Spleen (tissue), 11 donors: ENCODE data around the gene PARVA. TPM values are rescaled to one million over a fixed set of nuclear protein-coding genes. Genes with fewer than 3 reads are reported as not detected.

ENCODE experiments used
- DNase-seq: peaks from one replicate; pipeline ENCODE4 v3.0.0-alpha.2; 2020
- H3K27ac ChIP-seq, 8 donors: fragments of 200-600 bp; sonication (generic) in 7 of 8; 1 replicate in 4 of 8; 2 replicates in 4 of 8; pipeline versions ENCODE4 v1.5.0 to v1.8.0; 2016 to 2021; ENCODE audit warnings: inconsistent platforms in 4 of 8, mild to moderate bottlenecking in 4 of 8, moderate library complexity in 1 of 8
- H3K27me3 ChIP-seq, 7 donors: fragments of 200-600 bp; sonication (generic) in 6 of 7; replicated peaks in 1 of 7; 1 replicate in 4 of 7; 2 replicates in 3 of 7; pipeline versions ENCODE4 v1.5.0 to v1.8.0; 2016 to 2021; ENCODE audit warnings: inconsistent platforms in 3 of 7, mild to moderate bottlenecking in 1 of 7
- H3K36me3 ChIP-seq, 6 donors: fragments of 200-600 bp; sonication (generic) in 5 of 6; 1 replicate in 4 of 6; 2 replicates in 2 of 6; pipeline versions ENCODE4 v1.5.0 to v1.8.0; 2016 to 2021; ENCODE audit warnings: inconsistent platforms in 2 of 6
- H3K4me1 ChIP-seq, 6 donors: fragments of 200-600 bp; sonication (generic) in 5 of 6; 1 replicate in 3 of 6; 2 replicates in 3 of 6; pipeline versions ENCODE4 v1.5.0 to v1.8.0; 2016 to 2021; ENCODE audit warnings: inconsistent platforms in 3 of 6
- H3K4me3 ChIP-seq, 8 donors: fragments of 200-600 bp; sonication (generic) in 7 of 8; 1 replicate in 4 of 8; 2 replicates in 4 of 8; pipeline versions ENCODE4 v1.5.0 to v1.8.0; 2016 to 2021; ENCODE audit warnings: inconsistent platforms in 4 of 8, mild to moderate bottlenecking in 4 of 8, moderate library complexity in 2 of 8
- H3K9me3 ChIP-seq, 8 donors: fragments of 200-600 bp; sonication (generic) in 7 of 8; 1 replicate in 4 of 8; 2 replicates in 4 of 8; pipeline versions ENCODE4 v1.5.0 to v1.8.0; 2016 to 2021; ENCODE audit warnings: inconsistent platforms in 4 of 8
- CTCF ChIP-seq, 11 experiments: fragments of 200-600 bp in 7 of 11; fragments of 450-650 bp in 4 of 11; sonication (generic) in 4 of 11; IDR thresholded peaks in 8 of 11; conservative IDR thresholded peaks in 3 of 11; 1 replicate in 7 of 11; 2 replicates in 4 of 11; pipeline versions ENCODE4 v1.4.0 to v1.8.0; 2016 to 2021; ENCODE audit warnings: antibody characterized with exemption in 11 of 11, inconsistent platforms in 4 of 11, mild to moderate bottlenecking in 1 of 11
- POLR2A ChIP-seq, 3 donors: fragments of 450-650 bp; IDR thresholded peaks; one replicate each; pipeline ENCODE4 v1.5.1; 2017; ENCODE audit warnings: antibody characterized with exemption in 3 of 3, mild to moderate bottlenecking in 1 of 3
- POLR2AphosphoS5 ChIP-seq, 3 donors: sonication (generic); formaldehyde crosslinking; IDR thresholded peaks; one replicate each; pipeline ENCODE4 v1.5.1; 2017; ENCODE audit warnings: antibody characterized with exemption in 3 of 3
- WGBS, 5 donors: extraction: QIAGEN DNeasy Blood & Tissue Kit in 3 of 5; methylation state at CpG; one replicate each; pipeline versions ENCODE4 v1.1.5 to v1.1.7; 2013 to 2018; 5-methylcytosine and 5-hydroxymethylcytosine counted together
- intact Hi-C: fragments of 100-400 bp; cut with DNase I; formaldehyde crosslinking; loops from one replicate; pipeline ENCODE4 v1.15.0; 2023; ENCODE audit warnings: low total_unique reads
- polyA plus RNA-seq, 3 donors: library from polyadenylated mRNA; stranded (reverse); fragments of 200-250 nt; gene quantifications; one replicate each; pipeline ENCODE4 v1.2.1, GENCODE V29; 2013
- total RNA-seq, 7 donors: library from RNA; depleted of rRNA in 3 of 7; stranded (reverse); fragments of >200 nt in 3 of 7; fragmentation: NEBNext Ultra II Directional in 4 of 7; extraction: Animal tissue kit (Norgen Biotek cat#: 25700) in 4 of 7; gene quantifications; one replicate each; pipeline versions ENCODE4 v1.1.0 to v1.2.1, GENCODE V29; 2016 to 2021
- donor health status: healthy with polysubstance abuse.
- donor health status: DM: no; HTN: no; CAD: no; lungs with moderate emphysema.
- donor health status: DM: no; HTN: no; CAD: no.
- donor health status: Bipolar disorder and iron deficiency.
- donor health status: healthy.
- donor health status: DM: no; HTN: no; CAD: no.
- donor health status: DM: yes; HTN: yes; CAD: no.

PARVA gene
- total and polyA plus RNA-seq, 10 donors, result 3.8 to 56.6 (median 23.3) TPM

GRCh38 chr11:12439615-12440014 is 62.2 kb downstream of the PARVA start:
- peaks cover 0 to 5% (median 0%) of the 10 kb centered on the region in 6 donors for H3K4me1 ChIP-seq
- no peaks in the 10 kb centered on the region for H3K27me3 ChIP-seq
- DNase-seq, result no peak
- H3K4me3 ChIP-seq, result no peak overlapping the region
- 82 to 89% (median 86%) methylated on average over 4 of the region's 4 CpGs for WGBS, 5 donors
- no peaks in the 10 kb centered on the region for H3K36me3 ChIP-seq
- intact Hi-C loops, result loop anchor here (10.0 kb wide), 1 partner anchor 45 kb away; no protein-coding TSS in a partner anchor
- H3K27ac ChIP-seq, result no peak overlapping the region
- TF ChIP-seq POLR2A (IDR thresholded peaks at IDR 0.05), result no peak
- TF ChIP-seq POLR2AphosphoS5 (IDR thresholded peaks at IDR 0.05), result no peak
- no peak for TF ChIP-seq CTCF (IDR thresholded peaks at IDR 0.05 in 8 of 11, conservative IDR thresholded peaks at IDR 0.05 in 3 of 11)
- no peaks in the 10 kb centered on the region for H3K9me3 ChIP-seq

DNA sequence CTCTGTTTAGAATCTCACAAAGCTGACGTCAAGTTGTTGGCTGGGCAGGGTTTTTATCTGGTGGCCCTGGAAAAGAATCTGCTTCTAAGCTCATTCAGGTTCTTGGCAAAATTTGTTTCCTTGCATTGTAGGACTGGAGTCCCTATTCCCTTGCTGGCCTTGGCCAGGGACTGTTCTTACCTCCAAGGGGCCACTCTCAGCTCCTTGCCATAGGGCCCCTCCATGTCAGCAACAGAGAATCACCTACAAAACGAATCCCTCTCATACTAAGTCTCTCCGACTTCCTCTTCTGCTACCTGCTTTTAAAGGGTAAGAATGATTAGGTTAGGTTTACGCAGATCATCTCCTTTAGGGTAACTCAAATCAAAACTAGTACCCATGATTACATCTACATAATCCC is 63.2 kb downstream of the PARVA start:
- TF ChIP-seq CTCF (IDR thresholded peaks at IDR 0.05 in 8 of 11, conservative IDR thresholded peaks at IDR 0.05 in 3 of 11) (no peak), POLR2A (IDR thresholded peaks at IDR 0.05) (no peak), POLR2AphosphoS5 (IDR thresholded peaks at IDR 0.05) (no peak)
- no peak overlapping the region for H3K27ac ChIP-seq
- H3K9me3 ChIP-seq, result no peaks in the 10 kb centered on the region
- H3K4me1 ChIP-seq, result peaks cover 0 to 5% (median 0%) of the 10 kb centered on the region in 6 donors
- DNase-seq, result no peak
- intact Hi-C loops, result no loop called here
- 89 to 96% (median 92%) methylated on average over 4 of the region's 4 CpGs for WGBS, 5 donors
- no peaks in the 10 kb centered on the region for H3K27me3 ChIP-seq
- no peaks in the 10 kb centered on the region for H3K36me3 ChIP-seq
- H3K4me3 ChIP-seq, result no peak overlapping the region

DNA sequence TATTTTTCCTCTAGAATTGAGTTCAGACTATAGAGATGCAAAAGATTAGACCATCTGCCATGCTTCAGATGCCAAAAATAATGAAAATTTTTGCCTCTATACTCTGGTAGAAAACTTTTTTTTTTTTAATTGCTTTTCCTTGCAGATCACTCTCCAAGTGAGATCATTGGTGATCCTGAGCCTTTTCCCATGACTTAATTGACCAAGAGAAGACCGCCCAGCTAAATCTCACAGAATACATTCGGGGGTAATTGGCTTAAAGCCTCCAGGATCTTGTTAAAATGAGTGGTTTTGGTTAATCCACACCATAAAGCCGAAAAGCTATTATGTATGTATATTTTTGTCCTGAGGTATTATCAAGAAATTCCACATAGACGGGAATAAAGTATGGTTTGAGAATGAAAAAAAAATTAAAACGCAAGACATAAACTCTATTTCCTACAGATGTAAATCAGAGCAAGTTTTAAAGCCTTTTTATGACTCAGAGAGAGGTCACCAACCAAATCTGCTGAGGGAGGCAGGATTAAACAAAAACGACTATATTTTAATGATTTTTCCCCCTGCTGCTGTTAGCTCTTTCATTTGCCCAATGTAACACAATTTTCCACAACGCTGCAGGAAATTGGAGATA is 64.0 kb downstream of the PARVA start:
- Histone ChIP-seq H3K4me3 (no peak overlapping the region), H3K27me3 (no peaks in the 10 kb centered on the region), H3K27ac (no peak overlapping the region), H3K36me3 (no peaks in the 10 kb centered on the region), H3K9me3 (no peaks in the 10 kb centered on the region), H3K4me1 (no peaks in the 10 kb centered on the region)
- no peak for DNase-seq
- WGBS, 5 donors, result 75 to 92% (median 84%) methylated on average over 7 of the region's 7 CpGs
- intact Hi-C loops, result no loop called here
- TF ChIP-seq POLR2AphosphoS5 (IDR thresholded peaks at IDR 0.05) (no peak), CTCF (IDR thresholded peaks at IDR 0.05 in 8 of 11, conservative IDR thresholded peaks at IDR 0.05 in 3 of 11) (no peak), POLR2A (IDR thresholded peaks at IDR 0.05) (no peak)

DNA sequence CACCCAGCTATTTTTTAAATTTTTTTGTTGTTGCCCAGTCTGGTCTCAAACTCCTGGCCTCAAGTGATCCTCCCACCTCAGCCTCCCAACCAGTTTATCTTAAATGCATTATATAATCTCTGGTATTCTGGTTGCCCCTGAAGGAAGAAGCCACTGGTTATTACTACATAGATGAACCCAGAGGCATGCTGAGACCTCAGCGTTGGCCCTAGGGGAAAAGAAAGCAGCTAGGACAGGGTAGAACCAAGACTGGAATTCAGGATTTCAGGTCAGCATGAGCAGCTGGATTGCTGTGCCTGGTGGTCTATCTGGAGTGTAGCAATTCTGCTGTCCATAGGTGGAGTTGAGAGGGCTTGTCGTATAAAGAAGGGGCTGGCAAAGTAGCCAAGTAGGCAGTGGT is 67.2 kb downstream of the PARVA start:
- TF ChIP-seq POLR2A (IDR thresholded peaks at IDR 0.05) (no peak), POLR2AphosphoS5 (IDR thresholded peaks at IDR 0.05) (no peak), CTCF (IDR thresholded peaks at IDR 0.05 in 8 of 11, conservative IDR thresholded peaks at IDR 0.05 in 3 of 11) (no peak)
- no peaks in the 10 kb centered on the region for H3K9me3 ChIP-seq
- H3K4me1 ChIP-seq, result no peaks in the 10 kb centered on the region
- 53 to 68% (median 56%) methylated on average over 2 of the region's 2 CpGs for WGBS, 5 donors
- intact Hi-C loops, result no loop called here
- H3K36me3 ChIP-seq, result no peaks in the 10 kb centered on the region
- H3K4me3 ChIP-seq, result no peak overlapping the region
- no peaks in the 10 kb centered on the region for H3K27me3 ChIP-seq
- no peak overlapping the region for H3K27ac ChIP-seq
- DNase-seq, result no peak
